ENCODE results near the gene DNAJB5. TPM values are rescaled to one million over a fixed set of nuclear protein-coding genes. Genes with fewer than 3 reads are reported as not detected.

DNAJB5 gene
- total RNA-seq, 1 donor from 2014 or later, result 27.3 TPM

DNA sequence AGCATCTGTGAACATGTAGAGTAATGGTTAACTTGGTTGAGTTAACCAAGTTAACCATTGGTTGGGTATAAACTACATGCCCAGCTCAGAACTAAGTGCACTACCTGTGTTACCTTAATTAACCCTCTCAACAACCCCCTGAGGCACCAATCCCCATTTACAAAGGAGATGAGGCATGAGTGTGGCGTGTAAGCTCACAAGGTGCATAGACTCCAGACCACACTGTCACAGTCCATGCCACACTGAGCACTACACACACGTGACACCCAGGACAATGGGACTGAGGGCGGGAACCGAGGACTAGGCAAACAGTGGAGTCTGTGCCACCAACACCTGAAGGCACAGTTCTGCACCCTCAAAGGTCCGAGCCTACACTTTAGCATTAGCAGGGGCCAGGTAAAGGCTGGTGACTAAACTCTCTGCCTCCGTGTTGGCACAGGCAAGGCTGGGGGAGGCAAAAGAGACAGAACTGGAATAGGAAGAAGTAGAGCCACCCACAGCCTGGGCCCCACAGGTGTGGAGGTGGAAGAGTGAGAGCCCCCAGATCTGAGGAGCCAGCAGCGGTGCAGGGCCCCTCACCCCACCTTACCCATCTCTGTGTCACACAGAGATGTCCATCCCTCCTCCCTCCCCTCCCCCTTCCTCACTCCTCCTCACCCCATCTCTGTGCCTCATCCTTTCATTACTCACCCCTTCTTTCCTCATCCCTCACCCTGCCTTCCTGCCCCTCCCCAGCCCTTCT lies 2.2 kb upstream of the DNAJB5 start:
- FAIRE-seq (no peak), DNase-seq (ENCODE audit: low read depth) (no peak)
- TF ChIP-seq, protein P1, sequence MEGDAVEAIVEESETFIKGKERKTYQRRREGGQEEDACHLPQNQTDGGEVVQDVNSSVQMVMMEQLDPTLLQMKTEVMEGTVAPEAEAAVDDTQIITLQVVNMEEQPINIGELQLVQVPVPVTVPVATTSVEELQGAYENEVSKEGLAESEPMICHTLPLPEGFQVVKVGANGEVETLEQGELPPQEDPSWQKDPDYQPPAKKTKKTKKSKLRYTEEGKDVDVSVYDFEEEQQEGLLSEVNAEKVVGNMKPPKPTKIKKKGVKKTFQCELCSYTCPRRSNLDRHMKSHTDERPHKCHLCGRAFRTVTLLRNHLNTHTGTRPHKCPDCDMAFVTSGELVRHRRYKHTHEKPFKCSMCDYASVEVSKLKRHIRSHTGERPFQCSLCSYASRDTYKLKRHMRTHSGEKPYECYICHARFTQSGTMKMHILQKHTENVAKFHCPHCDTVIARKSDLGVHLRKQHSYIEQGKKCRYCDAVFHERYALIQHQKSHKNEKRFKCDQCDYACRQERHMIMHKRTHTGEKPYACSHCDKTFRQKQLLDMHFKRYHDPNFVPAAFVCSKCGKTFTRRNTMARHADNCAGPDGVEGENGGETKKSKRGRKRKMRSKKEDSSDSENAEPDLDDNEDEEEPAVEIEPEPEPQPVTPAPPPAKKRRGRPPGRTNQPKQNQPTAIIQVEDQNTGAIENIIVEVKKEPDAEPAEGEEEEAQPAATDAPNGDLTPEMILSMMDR (IDR thresholded peaks at IDR 0.05; ENCODE audit: insufficient read depth, low read depth, low read length), result no peak
- no peak for TF ChIP-seq EZH2 (IDR thresholded peaks at IDR 0.05; ENCODE audit: insufficient read depth, low read length)
- peaks cover 17% of the 10 kb centered on the region for H3K4me1 Mint-ChIP-seq (ENCODE audit: low read depth, unreplicated experiment)
- peak overlapping the region; percentile 37 for H3K27ac Mint-ChIP-seq (ENCODE audit: unreplicated experiment)
- Histone ChIP-seq H3K9ac (ENCODE audit: low read length) (no peak overlapping the region), H3K79me2 (ENCODE audit: insufficient read depth, low read length) (no peaks in the 10 kb centered on the region), H3K27ac (ENCODE audit: low read depth, low read length) (no peak overlapping the region), H2AFZ (ENCODE audit: low read depth, low read length) (no peak overlapping the region), H3K36me3 (ENCODE audit: insufficient read depth, low read length) (no peaks in the 10 kb centered on the region), H3K9me3 (ENCODE audit: insufficient read depth, low read depth, low read length) (no peaks in the 10 kb centered on the region), H3K4me1 (ENCODE audit: insufficient read depth, low read length) (peaks cover 26% of the 10 kb centered on the region), H3K4me2 (ENCODE audit: low read length) (no peak overlapping the region), H3K27me3 (ENCODE audit: insufficient read depth, low read length) (peaks cover 4% of the 10 kb centered on the region), H4K20me1 (ENCODE audit: insufficient read depth, low read length) (no peaks in the 10 kb centered on the region), H3K4me3 (ENCODE audit: insufficient read depth, low read depth, low read length) (no peak overlapping the region)
- peaks cover 2% of the 10 kb centered on the region for H3K36me3 Mint-ChIP-seq (ENCODE audit: low read depth, unreplicated experiment)
- H3K27me3 Mint-ChIP-seq (ENCODE audit: low read depth, unreplicated experiment), result peaks cover 12% of the 10 kb centered on the region
- H3K4me3 Mint-ChIP-seq (ENCODE audit: unreplicated experiment), result no peak overlapping the region
- H3K9me3 Mint-ChIP-seq (ENCODE audit: unreplicated experiment), result no peaks in the 10 kb centered on the region

DNA sequence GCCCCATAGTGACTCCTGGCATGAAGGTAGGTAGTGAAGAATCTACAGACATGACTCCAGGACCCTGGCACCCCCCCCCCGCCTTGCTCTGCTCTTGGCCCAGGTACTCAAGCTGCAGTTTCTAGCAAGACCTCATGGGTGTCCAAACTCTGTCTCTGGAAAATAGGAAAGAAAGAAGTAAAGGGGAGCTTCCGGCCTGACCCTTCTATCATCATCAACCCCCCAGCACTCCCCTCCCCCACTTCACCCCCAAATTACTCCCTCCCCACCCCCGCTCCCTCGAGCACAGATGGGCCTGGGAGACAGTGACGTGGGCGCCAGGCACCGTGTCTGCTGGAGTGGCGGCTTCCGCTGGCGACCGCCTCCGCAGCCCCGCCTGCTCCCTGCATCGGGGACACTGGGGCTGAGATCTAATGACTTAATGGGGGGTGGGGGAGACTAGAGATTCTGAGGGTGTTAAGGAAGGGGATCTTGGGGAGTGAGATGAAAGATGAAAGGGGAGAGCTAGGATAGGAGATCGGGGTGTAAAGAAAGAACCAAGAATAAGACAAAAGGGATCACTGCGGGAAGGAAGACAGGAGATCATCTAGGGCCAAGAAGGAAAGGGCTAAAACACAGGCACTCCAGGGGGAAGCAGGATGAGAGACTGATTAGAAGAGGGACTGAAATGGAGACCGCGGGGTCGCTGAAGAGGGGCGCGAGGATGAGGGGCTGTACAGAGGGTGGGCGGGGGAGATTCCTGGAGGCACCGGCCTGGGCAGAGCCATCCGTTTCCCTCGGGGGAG lies 1.1 kb upstream of the DNAJB5 start:
- H3K27me3 ChIP-seq (ENCODE audit: insufficient read depth, low read length), result no peaks in the 10 kb centered on the region
- H3K4me3 Mint-ChIP-seq (ENCODE audit: unreplicated experiment), result peak overlapping the region; percentile 96
- H3K79me2 ChIP-seq (ENCODE audit: insufficient read depth, low read length), result no peaks in the 10 kb centered on the region
- no peaks in the 10 kb centered on the region for H3K9me3 ChIP-seq (ENCODE audit: insufficient read depth, low read depth, low read length)
- H3K4me1 Mint-ChIP-seq (ENCODE audit: low read depth, unreplicated experiment), result peaks cover 27% of the 10 kb centered on the region
- H3K36me3 Mint-ChIP-seq (ENCODE audit: low read depth, unreplicated experiment), result peaks cover 2% of the 10 kb centered on the region
- H3K9me3 Mint-ChIP-seq (ENCODE audit: unreplicated experiment), result no peaks in the 10 kb centered on the region
- peak overlapping the region; percentile 91 for H3K4me2 ChIP-seq (ENCODE audit: low read length)
- TF ChIP-seq, protein P1 (IDR thresholded peaks at IDR 0.05; ENCODE audit: insufficient read depth, low read depth, low read length), result no peak
- no peak for TF ChIP-seq EZH2 (IDR thresholded peaks at IDR 0.05; ENCODE audit: insufficient read depth, low read length)
- H3K4me1 ChIP-seq (ENCODE audit: insufficient read depth, low read length), result peaks cover 37% of the 10 kb centered on the region
- H2AFZ ChIP-seq (ENCODE audit: low read depth, low read length), result peak overlapping the region; percentile 88
- peaks cover 7% of the 10 kb centered on the region for H3K27me3 Mint-ChIP-seq (ENCODE audit: low read depth, unreplicated experiment)
- no peak for DNase-seq (ENCODE audit: low read depth)
- H3K9ac ChIP-seq (ENCODE audit: low read length), result peak overlapping the region; percentile 73
- peak overlapping the region; percentile 77 for H3K27ac ChIP-seq (ENCODE audit: low read depth, low read length)
- peak overlapping the region; percentile 98 for H3K27ac Mint-ChIP-seq (ENCODE audit: unreplicated experiment)
- no peaks in the 10 kb centered on the region for H3K36me3 ChIP-seq (ENCODE audit: insufficient read depth, low read length)
- no peaks in the 10 kb centered on the region for H4K20me1 ChIP-seq (ENCODE audit: insufficient read depth, low read length)
- H3K4me3 ChIP-seq (ENCODE audit: insufficient read depth, low read depth, low read length), result peak overlapping the region; percentile 64
- FAIRE-seq, result no peak
